HG03095 (cell line): ENCODE data around the gene LGI4.

Source experiments
- ATAC-seq: cut with Tn5 transposase; IDR thresholded peaks from one replicate; pipeline ENCODE4 v1.9.1; 2021; ENCODE audit warnings: moderate library complexity; ENCODE audit not compliant: unreplicated experiment

LGI4 gene

GRCh38 chr19:35088131-35088913 lies 46.5 kb downstream of the LGI4 start:
- ATAC-seq = no peak

GRCh38 chr19:35087393-35087792 lies 47.5 kb downstream of the LGI4 start:
- ATAC-seq = no peak

- no peak for ATAC-seq
Observed at GRCh38 chr19:35086455-35086854, 48.4 kb downstream of the LGI4 start.

GRCh38 chr19:35085947-35086346 lies 48.9 kb downstream of the LGI4 start:
- no peak for ATAC-seq

- ATAC-seq = no peak
Observed at GRCh38 chr19:35084509-35084762, 50.4 kb downstream of the LGI4 start.

- no peak for ATAC-seq
Observed at GRCh38 chr19:35083691-35084508, 51.0 kb downstream of the LGI4 start.

GRCh38 chr19:35081201-35081600 lies 53.7 kb downstream of the LGI4 start:
- ATAC-seq = no peak

GRCh38 chr19:35080613-35081170 lies 54.2 kb downstream of the LGI4 start:
- ATAC-seq = no peak

- ATAC-seq = no peak
Observed at GRCh38 chr19:35079826-35080225, 55.0 kb downstream of the LGI4 start.

GRCh38 chr19:35077411-35078223 lies 57.2 kb downstream of the LGI4 start:
- ATAC-seq = no peak

- ATAC-seq = no peak
Observed at GRCh38 chr19:35076657-35077056, 58.2 kb downstream of the LGI4 start.

GRCh38 chr19:35076026-35076370 lies 58.9 kb downstream of the LGI4 start:
- ATAC-seq = no peak

GRCh38 chr19:35075202-35076025 lies 59.4 kb downstream of the LGI4 start:
- no peak for ATAC-seq
